PC-3 (cell line): Measurements from ENCODE around the gene BMP7.

Experiments
- EZH2 ChIP-seq: fragments of 300-600 bp; sonication (generic); IDR thresholded peaks from one replicate; pipeline ENCODE4 v1.6.1; 2017; ENCODE audit warnings: antibody characterized with exemption, mild to moderate bottlenecking, low read length; ENCODE audit not compliant: unreplicated experiment
- EZH2phosphoT487 ChIP-seq: fragments of 300-600 bp; sonication (generic); IDR thresholded peaks from 2 replicates; pipeline ENCODE4 v1.6.1; 2018; ENCODE audit warnings: mild to moderate bottlenecking, antibody characterized with exemption, low read length, borderline replicate concordance
- TF ChIP-seq, protein P1 (sequence below): fragments of 300-600 bp; sonication (generic); conservative IDR thresholded peaks from 2 replicates; pipeline ENCODE4 v1.5.1; 2017; ENCODE audit warnings: antibody characterized with exemption, low read depth, mild to moderate bottlenecking, low read length

DNA sequence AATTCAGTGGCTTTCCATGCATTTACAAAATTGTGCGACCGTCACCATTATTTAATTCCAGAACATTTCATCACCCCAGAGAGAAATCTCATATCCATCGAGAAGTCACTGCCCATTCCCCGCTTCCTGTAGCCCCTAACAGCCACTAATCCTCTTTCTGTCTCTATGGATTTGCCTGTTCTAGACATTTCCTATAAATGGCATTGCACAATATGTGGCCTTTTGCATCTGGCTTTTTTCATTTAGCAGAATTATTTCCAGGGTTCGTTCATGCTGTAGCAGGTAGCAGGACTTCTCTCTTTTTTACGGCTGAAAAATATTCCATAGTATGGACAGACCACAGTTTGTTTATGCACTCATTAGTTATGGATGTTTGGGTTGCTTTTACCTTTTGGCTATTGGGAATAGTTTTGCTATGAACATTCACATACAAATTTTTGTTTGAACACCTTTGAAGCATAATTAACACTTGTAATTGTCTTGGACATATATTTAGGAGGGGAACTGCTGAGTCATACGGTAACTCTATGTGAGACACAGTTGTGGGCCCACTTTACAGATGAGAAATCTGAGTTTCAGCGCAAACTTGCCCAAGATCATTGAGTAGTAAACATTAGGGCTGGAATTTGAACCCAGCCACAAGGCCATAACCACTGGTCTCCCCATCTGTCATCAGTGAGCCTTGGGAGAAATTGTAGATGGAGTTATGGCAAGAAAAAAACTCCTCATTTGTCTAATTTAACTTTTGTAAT, 126.9 kb downstream of the BMP7 start:
- TF ChIP-seq, protein P1, sequence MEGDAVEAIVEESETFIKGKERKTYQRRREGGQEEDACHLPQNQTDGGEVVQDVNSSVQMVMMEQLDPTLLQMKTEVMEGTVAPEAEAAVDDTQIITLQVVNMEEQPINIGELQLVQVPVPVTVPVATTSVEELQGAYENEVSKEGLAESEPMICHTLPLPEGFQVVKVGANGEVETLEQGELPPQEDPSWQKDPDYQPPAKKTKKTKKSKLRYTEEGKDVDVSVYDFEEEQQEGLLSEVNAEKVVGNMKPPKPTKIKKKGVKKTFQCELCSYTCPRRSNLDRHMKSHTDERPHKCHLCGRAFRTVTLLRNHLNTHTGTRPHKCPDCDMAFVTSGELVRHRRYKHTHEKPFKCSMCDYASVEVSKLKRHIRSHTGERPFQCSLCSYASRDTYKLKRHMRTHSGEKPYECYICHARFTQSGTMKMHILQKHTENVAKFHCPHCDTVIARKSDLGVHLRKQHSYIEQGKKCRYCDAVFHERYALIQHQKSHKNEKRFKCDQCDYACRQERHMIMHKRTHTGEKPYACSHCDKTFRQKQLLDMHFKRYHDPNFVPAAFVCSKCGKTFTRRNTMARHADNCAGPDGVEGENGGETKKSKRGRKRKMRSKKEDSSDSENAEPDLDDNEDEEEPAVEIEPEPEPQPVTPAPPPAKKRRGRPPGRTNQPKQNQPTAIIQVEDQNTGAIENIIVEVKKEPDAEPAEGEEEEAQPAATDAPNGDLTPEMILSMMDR: no peak
- TF ChIP-seq EZH2: no peak
- TF ChIP-seq EZH2phosphoT487: no peak
